Measurements from ENCODE around the gene BIRC6.

The BIRC6 gene

GRCh38 chr2:32652555-32653209 lies 295.9 kb downstream of the BIRC6 start:
- TF ChIP-seq, protein P1, sequence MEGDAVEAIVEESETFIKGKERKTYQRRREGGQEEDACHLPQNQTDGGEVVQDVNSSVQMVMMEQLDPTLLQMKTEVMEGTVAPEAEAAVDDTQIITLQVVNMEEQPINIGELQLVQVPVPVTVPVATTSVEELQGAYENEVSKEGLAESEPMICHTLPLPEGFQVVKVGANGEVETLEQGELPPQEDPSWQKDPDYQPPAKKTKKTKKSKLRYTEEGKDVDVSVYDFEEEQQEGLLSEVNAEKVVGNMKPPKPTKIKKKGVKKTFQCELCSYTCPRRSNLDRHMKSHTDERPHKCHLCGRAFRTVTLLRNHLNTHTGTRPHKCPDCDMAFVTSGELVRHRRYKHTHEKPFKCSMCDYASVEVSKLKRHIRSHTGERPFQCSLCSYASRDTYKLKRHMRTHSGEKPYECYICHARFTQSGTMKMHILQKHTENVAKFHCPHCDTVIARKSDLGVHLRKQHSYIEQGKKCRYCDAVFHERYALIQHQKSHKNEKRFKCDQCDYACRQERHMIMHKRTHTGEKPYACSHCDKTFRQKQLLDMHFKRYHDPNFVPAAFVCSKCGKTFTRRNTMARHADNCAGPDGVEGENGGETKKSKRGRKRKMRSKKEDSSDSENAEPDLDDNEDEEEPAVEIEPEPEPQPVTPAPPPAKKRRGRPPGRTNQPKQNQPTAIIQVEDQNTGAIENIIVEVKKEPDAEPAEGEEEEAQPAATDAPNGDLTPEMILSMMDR (IDR thresholded peaks at IDR 0.05; ENCODE audit: insufficient read depth, low read length, missing control alignments): no peak
- no peak for DNase-seq (ENCODE audit: low read depth, low spot score)
- ChIA-PET POLR2A (no interaction called here), CTCF (no interaction called here)
- no peak overlapping the region for H3K4me3 ChIP-seq (ENCODE audit: low read depth, low read length)

DNA sequence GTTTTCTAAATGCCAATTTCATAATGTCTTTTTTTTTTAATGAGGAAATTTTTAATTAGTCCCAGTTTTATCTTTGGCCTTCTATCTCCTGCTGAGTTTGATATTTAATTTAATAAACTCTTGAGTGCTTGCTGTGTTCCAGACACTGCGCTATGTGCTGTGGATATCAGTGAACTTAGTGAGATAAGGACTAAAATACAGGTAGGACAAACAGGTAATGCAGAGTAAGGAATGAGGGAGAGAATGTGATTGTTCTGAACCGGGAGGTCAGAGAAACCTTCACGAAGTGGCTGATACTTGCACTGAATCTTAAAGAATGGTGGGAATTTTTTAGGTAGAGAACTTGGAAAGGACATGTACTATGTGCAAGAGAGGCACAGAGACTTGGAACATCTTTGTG lies 299.2 kb downstream of the BIRC6 start:
- ChIA-PET POLR2A (no interaction called here), CTCF (no interaction called here)

GRCh38 chr2:32663864-32664263 lies 307.0 kb downstream of the BIRC6 start:
- CTCF ChIA-PET: interaction anchor here (0.5 kb wide), 1 partner anchor 19 kb away, joined by 4 read pairs; no protein-coding TSS in a partner anchor

More for the DNA sequence above, 299.2 kb downstream of the BIRC6 start:
- TF ChIP-seq, protein P1 (IDR thresholded peaks at IDR 0.05; ENCODE audit: insufficient read depth, low read length, missing control alignments): no peak
- H3K4me3 ChIP-seq (ENCODE audit: low read depth, low read length): no peak overlapping the region
- no peak for DNase-seq (ENCODE audit: low read depth, low spot score)

DNA sequence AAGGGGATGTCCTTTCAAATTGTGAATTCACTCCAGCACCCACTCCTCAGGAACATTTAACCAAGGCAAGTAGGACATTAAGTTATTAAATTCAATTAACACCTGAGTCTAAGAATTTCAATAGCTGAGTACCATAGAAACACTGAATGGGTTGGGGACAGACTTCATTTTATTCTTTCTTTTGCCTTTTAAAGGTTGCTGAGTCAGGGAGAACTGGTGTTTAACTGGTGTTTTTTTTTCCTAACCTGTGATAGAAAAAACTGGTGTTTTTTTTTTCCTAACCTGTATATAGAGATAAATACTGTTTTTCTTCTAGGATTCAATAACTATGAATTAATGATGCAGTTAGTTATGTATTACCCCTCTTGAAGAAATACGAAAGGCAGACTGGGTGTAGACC lies 309.9 kb downstream of the BIRC6 start:
- no peak overlapping the region for H3K4me3 ChIP-seq (ENCODE audit: low read depth, low read length)
- DNase-seq (ENCODE audit: low read depth, low spot score): no peak
- ChIA-PET CTCF (no interaction called here), POLR2A (no interaction called here)
- TF ChIP-seq, protein P1 (IDR thresholded peaks at IDR 0.05; ENCODE audit: insufficient read depth, low read length, missing control alignments): no peak

More at GRCh38 chr2:32663864-32664263, 307.0 kb downstream of the BIRC6 start:
- DNase-seq (ENCODE audit: low read depth, low spot score): no peak
- POLR2A ChIA-PET: no interaction called here
- TF ChIP-seq, protein P1 (IDR thresholded peaks at IDR 0.05; ENCODE audit: insufficient read depth, low read length, missing control alignments): no peak
- H3K4me3 ChIP-seq (ENCODE audit: low read depth, low read length): no peak overlapping the region

GRCh38 chr2:32668254-32668653 lies 311.4 kb downstream of the BIRC6 start:
- POLR2A ChIA-PET: no interaction called here
- no peak overlapping the region for H3K4me3 ChIP-seq (ENCODE audit: low read depth, low read length)
- TF ChIP-seq, protein P1 (IDR thresholded peaks at IDR 0.05; ENCODE audit: insufficient read depth, low read length, missing control alignments): no peak
- CTCF ChIA-PET: no interaction called here
- no peak for DNase-seq (ENCODE audit: low read depth, low spot score)
